ENCODE results near the gene FAM199X.
"Not testable (repeated sequence)": the region's sequence is repeated elsewhere in the genome, so short reads cannot be mapped to it uniquely, and the experiment has no call there.

The FAM199X gene

DNA sequence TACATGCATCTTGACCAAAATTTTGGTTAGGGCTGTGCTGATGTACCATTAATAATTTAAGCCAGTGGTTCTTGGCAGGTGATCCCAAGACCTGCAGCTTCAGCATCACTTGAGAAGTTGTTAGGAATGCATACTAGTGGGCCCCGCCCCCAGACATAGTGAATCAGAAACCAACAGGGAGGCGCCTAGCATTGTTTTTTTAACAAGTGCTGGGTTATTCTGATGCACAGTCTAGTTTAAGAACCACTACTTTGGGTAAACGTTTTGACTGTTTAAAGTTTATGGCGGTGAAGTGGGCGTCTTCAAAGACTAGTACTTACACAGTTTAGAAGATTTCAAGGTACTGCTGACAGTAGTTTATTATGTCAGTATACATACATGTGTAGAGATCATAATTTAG, 23.6 kb downstream of the FAM199X start:
- no peak for DNase-seq (ENCODE audit: low spot score)

DNA sequence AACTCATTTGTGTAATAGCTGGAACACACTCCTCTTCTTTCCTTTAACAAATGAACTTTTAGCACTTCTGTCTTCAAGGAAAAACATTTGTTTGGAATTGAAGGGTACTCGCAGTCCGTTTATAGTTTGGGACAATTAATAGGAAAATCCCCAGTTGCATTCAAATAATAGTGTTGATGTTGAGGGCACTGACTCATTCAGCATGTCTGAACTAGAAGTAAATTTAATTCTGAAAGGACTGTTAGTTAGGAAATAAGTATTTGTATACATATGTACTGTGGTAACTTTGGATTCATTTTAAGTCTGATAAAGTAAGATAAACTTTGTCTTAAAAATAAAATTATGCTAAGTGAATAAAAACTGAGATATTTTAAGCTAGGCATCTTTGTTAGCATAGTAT, 27.2 kb downstream of the FAM199X start:
- DNase-seq (ENCODE audit: low spot score): no peak

DNA sequence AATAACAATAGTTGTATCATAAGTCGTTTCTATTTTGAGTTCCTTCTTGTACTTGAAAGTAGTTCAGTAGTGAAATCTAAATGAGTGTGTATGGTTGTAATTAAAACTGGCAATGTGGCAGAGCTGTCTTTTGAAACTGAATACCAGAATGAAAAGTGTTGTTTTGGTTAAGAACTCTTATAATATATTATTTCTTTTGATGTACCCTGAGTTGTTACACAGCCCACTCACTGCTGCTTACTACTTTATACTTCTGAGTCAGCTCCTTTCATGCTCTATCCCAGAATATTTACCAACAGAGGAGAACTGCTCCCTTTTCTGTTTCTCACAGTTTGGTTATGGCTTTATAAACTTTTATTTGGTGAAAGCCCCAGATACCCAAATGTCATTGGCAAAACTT, 28.8 kb downstream of the FAM199X start:
- DNase-seq (ENCODE audit: low spot score): no peak

DNA sequence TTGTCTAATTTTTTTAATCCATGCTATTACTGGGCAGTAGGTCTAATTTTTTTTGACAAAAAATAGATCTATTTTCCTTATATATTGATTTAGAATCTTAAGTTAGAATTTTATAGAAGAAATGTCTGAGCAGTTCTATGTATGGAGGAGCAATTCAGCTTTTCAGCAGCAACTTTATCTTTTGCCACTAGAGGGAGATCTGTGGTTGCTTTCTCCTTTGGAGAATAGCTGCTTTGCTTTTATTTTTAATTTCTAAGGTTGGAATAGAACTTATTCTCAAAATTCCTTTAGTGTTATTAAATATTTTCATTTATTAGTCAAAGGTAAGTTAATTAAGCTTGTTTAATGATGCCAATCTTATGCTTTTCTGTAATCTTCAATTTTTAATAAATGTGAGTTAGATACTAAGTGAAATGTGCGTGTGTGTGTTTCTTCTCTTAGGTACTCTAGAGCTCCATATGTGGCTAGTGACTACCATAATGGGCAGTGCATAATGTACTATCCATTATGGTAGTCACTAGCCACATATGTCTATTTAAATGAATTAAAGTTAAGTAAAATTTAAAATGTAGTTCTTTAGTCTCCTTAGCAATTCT, 29.3 kb downstream of the FAM199X start:
- peak; percentile 15 for DNase-seq (ENCODE audit: low spot score)

DNA sequence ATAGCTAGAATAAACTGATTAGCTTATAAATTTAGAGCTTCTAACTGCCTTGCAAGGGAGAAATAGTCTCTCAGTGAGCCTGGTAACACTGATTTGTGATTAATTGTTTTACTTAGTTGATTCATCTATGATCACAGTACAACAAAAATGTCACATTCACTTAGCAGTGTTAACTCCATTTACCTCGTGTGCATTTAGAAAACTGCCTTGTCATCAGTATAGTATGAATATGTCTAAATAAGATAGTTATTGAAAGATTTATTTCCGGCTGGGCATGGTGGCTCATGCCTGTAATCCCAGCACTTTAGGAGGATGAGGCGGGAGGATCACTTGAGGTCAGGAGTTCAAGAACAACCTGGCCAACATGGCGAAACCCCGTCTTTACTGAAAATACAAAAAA, 39.3 kb downstream of the FAM199X start:
- no peak for DNase-seq (ENCODE audit: low spot score)

DNA sequence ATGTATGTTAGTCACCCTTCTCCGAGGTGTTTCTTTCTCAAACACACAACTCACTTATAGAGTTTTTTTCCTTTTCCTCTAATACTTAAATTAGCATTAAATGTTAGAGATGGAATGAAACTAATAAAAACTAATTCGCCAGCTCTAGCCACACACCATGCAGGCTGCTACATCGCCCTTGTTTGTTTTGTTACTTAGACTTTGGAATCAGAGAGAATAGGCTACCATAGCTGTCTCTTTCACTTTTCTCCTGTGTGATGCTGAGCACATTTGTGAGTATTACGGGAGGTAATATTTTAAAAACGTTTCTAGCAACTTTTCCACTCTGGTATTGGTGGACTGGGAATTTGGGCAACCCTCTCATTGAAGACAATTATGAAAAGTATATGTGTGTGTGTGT, 44.9 kb downstream of the FAM199X start:
- DNase-seq (ENCODE audit: low spot score): no peak

DNA sequence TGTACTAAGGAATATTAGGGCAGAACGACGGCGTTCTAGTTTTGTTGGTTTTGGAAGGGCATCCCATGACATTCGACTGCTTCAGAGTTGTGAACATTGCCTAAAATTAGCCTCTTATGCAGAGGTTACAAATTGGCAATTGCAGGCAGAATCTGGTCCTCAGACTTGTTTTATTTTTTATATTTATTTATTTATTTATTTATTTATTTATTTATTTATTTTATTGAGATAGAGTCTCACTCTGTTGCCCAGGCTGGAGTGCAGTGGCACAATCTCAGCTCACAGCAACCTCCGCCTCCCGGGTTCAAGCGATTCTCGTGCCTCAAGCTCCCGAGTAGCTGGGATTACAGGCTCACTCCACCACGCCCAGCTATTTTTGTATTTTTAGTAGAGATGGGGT, 63.8 kb downstream of the FAM199X start:
- not testable (repeated sequence) for DNase-seq (ENCODE audit: low spot score)
